ENCODE results near the gene ENO3.

ENO3 gene

GRCh38 chr17:4944163-4944553 lies 6.8 kb upstream of the ENO3 start:
- no peak for TF ChIP-seq CTCF (IDR thresholded peaks at IDR 0.05)
- Histone ChIP-seq H3K4me2 (ENCODE audit: low read length) (no peak overlapping the region), H3K4me3 (ENCODE audit: low read depth, low read length) (no peak overlapping the region), H3K9me3 (ENCODE audit: control insufficient read depth, low read length) (no peaks in the 10 kb centered on the region), H3K79me2 (peaks cover 16% of the 10 kb centered on the region), H3K4me1 (peaks cover 15% of the 10 kb centered on the region), H3K27me3 (ENCODE audit: control insufficient read depth, insufficient read depth, low read length) (no peaks in the 10 kb centered on the region), H3K36me3 (ENCODE audit: control insufficient read depth, insufficient read depth, low read length) (no peaks in the 10 kb centered on the region), H3K27ac (peak overlapping the region; percentile 16), H3K9ac (no peak overlapping the region), H2AFZ (no peak overlapping the region)

GRCh38 chr17:4944554-4945175 lies 6.3 kb upstream of the ENO3 start:
- Histone ChIP-seq H3K79me2 (peaks cover 16% of the 10 kb centered on the region), H3K4me2 (ENCODE audit: low read length) (no peak overlapping the region), H3K4me1 (peaks cover 15% of the 10 kb centered on the region), H3K36me3 (ENCODE audit: control insufficient read depth, insufficient read depth, low read length) (no peaks in the 10 kb centered on the region), H2AFZ (no peak overlapping the region), H3K4me3 (ENCODE audit: low read depth, low read length) (no peak overlapping the region), H3K27me3 (ENCODE audit: control insufficient read depth, insufficient read depth, low read length) (no peaks in the 10 kb centered on the region), H3K27ac (peak overlapping the region; percentile 16), H3K9ac (no peak overlapping the region), H3K9me3 (ENCODE audit: control insufficient read depth, low read length) (no peaks in the 10 kb centered on the region)
- TF ChIP-seq CTCF (IDR thresholded peaks at IDR 0.05): no peak

- H3K4me3 ChIP-seq (ENCODE audit: low read depth, low read length): no peak overlapping the region
- H3K27ac ChIP-seq: peak overlapping the region; percentile 16
- H3K9ac ChIP-seq: no peak overlapping the region
- H2AFZ ChIP-seq: no peak overlapping the region
- H3K9me3 ChIP-seq (ENCODE audit: control insufficient read depth, low read length): no peaks in the 10 kb centered on the region
- no peak overlapping the region for H3K4me2 ChIP-seq (ENCODE audit: low read length)
- no peaks in the 10 kb centered on the region for H3K36me3 ChIP-seq (ENCODE audit: control insufficient read depth, insufficient read depth, low read length)
- H3K4me1 ChIP-seq: peaks cover 18% of the 10 kb centered on the region
- TF ChIP-seq CTCF (IDR thresholded peaks at IDR 0.05): no peak
- H3K79me2 ChIP-seq: peaks cover 16% of the 10 kb centered on the region
- no peaks in the 10 kb centered on the region for H3K27me3 ChIP-seq (ENCODE audit: control insufficient read depth, insufficient read depth, low read length)
These were observed 5.6 kb upstream of the ENO3 start for GRCh38 chr17:4945176-4945943.

- Histone ChIP-seq H3K27me3 (ENCODE audit: control insufficient read depth, insufficient read depth, low read length) (no peaks in the 10 kb centered on the region), H3K9ac (no peak overlapping the region), H3K27ac (peak overlapping the region; percentile 92), H3K79me2 (peaks cover 13% of the 10 kb centered on the region), H3K36me3 (ENCODE audit: control insufficient read depth, insufficient read depth, low read length) (no peaks in the 10 kb centered on the region), H3K9me3 (ENCODE audit: control insufficient read depth, low read length) (no peaks in the 10 kb centered on the region), H3K4me2 (ENCODE audit: low read length) (no peak overlapping the region), H3K4me3 (ENCODE audit: low read depth, low read length) (no peak overlapping the region), H3K4me1 (peaks cover 21% of the 10 kb centered on the region), H2AFZ (no peak overlapping the region)
- no peak for TF ChIP-seq CTCF (IDR thresholded peaks at IDR 0.05)
These were observed 5.0 kb upstream of the ENO3 start for GRCh38 chr17:4945944-4946280.
